ENCODE measurements around the gene GATD1. TPM values are rescaled to one million over a fixed set of nuclear protein-coding genes. Genes with fewer than 3 reads are reported as not detected.

GATD1 gene
- total RNA-seq, 1 experiment from 2014 or later = 88.7 TPM

DNA sequence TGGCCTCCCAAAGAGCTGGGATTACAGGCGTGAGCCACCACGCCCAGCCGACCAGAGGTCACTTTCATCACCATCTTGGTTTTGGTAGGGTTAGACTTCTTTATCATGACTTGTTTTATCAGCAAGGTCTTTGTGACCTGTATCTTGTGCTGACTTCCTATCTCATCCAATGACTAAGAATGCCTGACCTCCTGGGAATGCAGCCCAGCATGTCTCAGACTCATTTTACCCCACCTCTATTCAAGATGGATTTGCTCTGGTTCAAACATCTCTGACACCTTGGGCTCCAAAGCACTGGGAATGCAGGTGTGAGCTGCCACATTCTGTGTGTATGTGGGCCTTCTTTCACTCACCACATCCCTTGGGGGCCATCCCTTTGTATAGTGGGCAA, 35.1 kb downstream of the GATD1 start:
- no peaks in the 10 kb centered on the region for H4K20me1 ChIP-seq (ENCODE audit: insufficient read depth)
- no peak overlapping the region for H2AFZ ChIP-seq (ENCODE audit: low read depth, low read length, poor library complexity, severe bottlenecking)
- no peaks in the 10 kb centered on the region for H3K9me3 ChIP-seq (ENCODE audit: control insufficient read depth in 1 of 2, insufficient read depth in 1 of 2, low read depth in 1 of 2, low read length in 2 of 2)
- H3K4me2 ChIP-seq (ENCODE audit: low read length) = peak overlapping the region; percentile 34
- no peaks in the 10 kb centered on the region for H3K36me3 ChIP-seq (ENCODE audit: control insufficient read depth in 1 of 2, insufficient read depth in 2 of 2, low read length in 2 of 2)
- BruUV-seq (replicated peaks) = no TSS peak
- ChIA-PET CTCF (no interaction called here), RAD21 (ENCODE audit: low non-redundant PET in 1 of 2, low total read pairs in 2 of 2, uncharacterized antibody in 2 of 2, unreplicated experiment in 2 of 2) (no interaction called here), POLR2A (no interaction called here)
- intact Hi-C loops (cut with micrococcal nuclease) = no loop called here
- no peaks in the 10 kb centered on the region for H3K79me2 ChIP-seq (ENCODE audit: insufficient read depth, low read length)
- no peaks in the 10 kb centered on the region for H3K27me3 ChIP-seq (ENCODE audit: insufficient read depth, low read length)
- TF ChIP-seq ZFX (IDR thresholded peaks at IDR 0.05) = no peak
- no peak for TF ChIP-seq EZH2phosphoT487 (IDR thresholded peaks at IDR 0.05; ENCODE audit: borderline replicate concordance)
- no peak for TF ChIP-seq FOSL1 (IDR thresholded peaks at IDR 0.05; ENCODE audit: low read depth)
- no peak for TF ChIP-seq CBX3 (IDR thresholded peaks at IDR 0.05; ENCODE audit: low read depth)
- no peak for TF ChIP-seq RAD21 (IDR thresholded peaks at IDR 0.05; ENCODE audit: low read depth)
- TF ChIP-seq, protein P1, sequence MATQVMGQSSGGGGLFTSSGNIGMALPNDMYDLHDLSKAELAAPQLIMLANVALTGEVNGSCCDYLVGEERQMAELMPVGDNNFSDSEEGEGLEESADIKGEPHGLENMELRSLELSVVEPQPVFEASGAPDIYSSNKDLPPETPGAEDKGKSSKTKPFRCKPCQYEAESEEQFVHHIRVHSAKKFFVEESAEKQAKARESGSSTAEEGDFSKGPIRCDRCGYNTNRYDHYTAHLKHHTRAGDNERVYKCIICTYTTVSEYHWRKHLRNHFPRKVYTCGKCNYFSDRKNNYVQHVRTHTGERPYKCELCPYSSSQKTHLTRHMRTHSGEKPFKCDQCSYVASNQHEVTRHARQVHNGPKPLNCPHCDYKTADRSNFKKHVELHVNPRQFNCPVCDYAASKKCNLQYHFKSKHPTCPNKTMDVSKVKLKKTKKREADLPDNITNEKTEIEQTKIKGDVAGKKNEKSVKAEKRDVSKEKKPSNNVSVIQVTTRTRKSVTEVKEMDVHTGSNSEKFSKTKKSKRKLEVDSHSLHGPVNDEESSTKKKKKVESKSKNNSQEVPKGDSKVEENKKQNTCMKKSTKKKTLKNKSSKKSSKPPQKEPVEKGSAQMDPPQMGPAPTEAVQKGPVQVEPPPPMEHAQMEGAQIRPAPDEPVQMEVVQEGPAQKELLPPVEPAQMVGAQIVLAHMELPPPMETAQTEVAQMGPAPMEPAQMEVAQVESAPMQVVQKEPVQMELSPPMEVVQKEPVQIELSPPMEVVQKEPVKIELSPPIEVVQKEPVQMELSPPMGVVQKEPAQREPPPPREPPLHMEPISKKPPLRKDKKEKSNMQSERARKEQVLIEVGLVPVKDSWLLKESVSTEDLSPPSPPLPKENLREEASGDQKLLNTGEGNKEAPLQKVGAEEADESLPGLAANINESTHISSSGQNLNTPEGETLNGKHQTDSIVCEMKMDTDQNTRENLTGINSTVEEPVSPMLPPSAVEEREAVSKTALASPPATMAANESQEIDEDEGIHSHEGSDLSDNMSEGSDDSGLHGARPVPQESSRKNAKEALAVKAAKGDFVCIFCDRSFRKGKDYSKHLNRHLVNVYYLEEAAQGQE (IDR thresholded peaks at IDR 0.05; ENCODE audit: low read depth) = no peak
- TF ChIP-seq TCF7L2 (IDR thresholded peaks at IDR 0.05; ENCODE audit: borderline replicate concordance, extremely low read depth, insufficient read depth, insufficient read length) = no peak
- no peak for TF ChIP-seq SP1 (IDR thresholded peaks at IDR 0.05; ENCODE audit: low read depth)
- TF ChIP-seq CEBPB (IDR thresholded peaks at IDR 0.05; ENCODE audit: low read depth) = no peak
- TF ChIP-seq ZNF274 (IDR thresholded peaks at IDR 0.05; ENCODE audit: low read depth, low read length) = no peak
- no peak for TF ChIP-seq POLR2AphosphoS5 (IDR thresholded peaks at IDR 0.05; ENCODE audit: low read depth, low read length)
- TF ChIP-seq, protein P2, sequence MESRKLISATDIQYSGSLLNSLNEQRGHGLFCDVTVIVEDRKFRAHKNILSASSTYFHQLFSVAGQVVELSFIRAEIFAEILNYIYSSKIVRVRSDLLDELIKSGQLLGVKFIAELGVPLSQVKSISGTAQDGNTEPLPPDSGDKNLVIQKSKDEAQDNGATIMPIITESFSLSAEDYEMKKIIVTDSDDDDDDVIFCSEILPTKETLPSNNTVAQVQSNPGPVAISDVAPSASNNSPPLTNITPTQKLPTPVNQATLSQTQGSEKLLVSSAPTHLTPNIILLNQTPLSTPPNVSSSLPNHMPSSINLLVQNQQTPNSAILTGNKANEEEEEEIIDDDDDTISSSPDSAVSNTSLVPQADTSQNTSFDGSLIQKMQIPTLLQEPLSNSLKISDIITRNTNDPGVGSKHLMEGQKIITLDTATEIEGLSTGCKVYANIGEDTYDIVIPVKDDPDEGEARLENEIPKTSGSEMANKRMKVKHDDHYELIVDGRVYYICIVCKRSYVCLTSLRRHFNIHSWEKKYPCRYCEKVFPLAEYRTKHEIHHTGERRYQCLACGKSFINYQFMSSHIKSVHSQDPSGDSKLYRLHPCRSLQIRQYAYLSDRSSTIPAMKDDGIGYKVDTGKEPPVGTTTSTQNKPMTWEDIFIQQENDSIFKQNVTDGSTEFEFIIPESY (IDR thresholded peaks at IDR 0.05; ENCODE audit: extremely low read depth, insufficient replicate concordance, low read length) = no peak
- TF ChIP-seq EZH2 (IDR thresholded peaks at IDR 0.05) = no peak
- TF ChIP-seq, protein P3, sequence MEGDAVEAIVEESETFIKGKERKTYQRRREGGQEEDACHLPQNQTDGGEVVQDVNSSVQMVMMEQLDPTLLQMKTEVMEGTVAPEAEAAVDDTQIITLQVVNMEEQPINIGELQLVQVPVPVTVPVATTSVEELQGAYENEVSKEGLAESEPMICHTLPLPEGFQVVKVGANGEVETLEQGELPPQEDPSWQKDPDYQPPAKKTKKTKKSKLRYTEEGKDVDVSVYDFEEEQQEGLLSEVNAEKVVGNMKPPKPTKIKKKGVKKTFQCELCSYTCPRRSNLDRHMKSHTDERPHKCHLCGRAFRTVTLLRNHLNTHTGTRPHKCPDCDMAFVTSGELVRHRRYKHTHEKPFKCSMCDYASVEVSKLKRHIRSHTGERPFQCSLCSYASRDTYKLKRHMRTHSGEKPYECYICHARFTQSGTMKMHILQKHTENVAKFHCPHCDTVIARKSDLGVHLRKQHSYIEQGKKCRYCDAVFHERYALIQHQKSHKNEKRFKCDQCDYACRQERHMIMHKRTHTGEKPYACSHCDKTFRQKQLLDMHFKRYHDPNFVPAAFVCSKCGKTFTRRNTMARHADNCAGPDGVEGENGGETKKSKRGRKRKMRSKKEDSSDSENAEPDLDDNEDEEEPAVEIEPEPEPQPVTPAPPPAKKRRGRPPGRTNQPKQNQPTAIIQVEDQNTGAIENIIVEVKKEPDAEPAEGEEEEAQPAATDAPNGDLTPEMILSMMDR (IDR thresholded peaks at IDR 0.05 in 2 of 3, conservative IDR thresholded peaks at IDR 0.05 in 1 of 3; ENCODE audit: borderline replicate concordance in 1 of 3, insufficient read depth in 1 of 3, low read depth in 2 of 3, low read length in 2 of 3) = no peak
- no peak for TF ChIP-seq ELF1 (IDR thresholded peaks at IDR 0.05; ENCODE audit: borderline replicate concordance, low read depth)
- no peak for TF ChIP-seq YY1 (IDR thresholded peaks at IDR 0.05; ENCODE audit: extremely low read depth, insufficient replicate concordance, low read depth, low read length)
- H3K4me3 ChIP-seq (replicated peaks in 1 of 2; ENCODE audit: low read depth in 1 of 2, low read length in 2 of 2) = no peak overlapping the region
- no peak overlapping the region for H3K9ac ChIP-seq (ENCODE audit: low read length)
- H3K27ac ChIP-seq (ENCODE audit: low read depth, low read length) = no peak overlapping the region
- DNase-seq (ENCODE audit: low read depth, low spot score) (no peak), ATAC-seq (no peak)
- no peaks in the 10 kb centered on the region for H3K9me2 ChIP-seq (ENCODE audit: insufficient read depth)
- peaks cover 17 to 48% of the 10 kb centered on the region in 2 experiments for H3K4me1 ChIP-seq (ENCODE audit: control insufficient read depth in 1 of 2, insufficient read depth in 2 of 2, low read length in 2 of 2)
